Left lung (tissue), 10 donors: ENCODE measurements around the gene STIM1. TPM values are rescaled to one million over a fixed set of nuclear protein-coding genes. Genes with fewer than 3 reads are reported as not detected.

Experiments
- ATAC-seq: fragments of 200-7000 bp; cut with Tn5 transposase; one replicate; pipeline ENCODE4 v1.9.1; 2020; ENCODE audit warnings: moderate library complexity
- DNase-seq, 4 donors: peaks; one replicate each; pipeline ENCODE4 v3.0.0-alpha.2; 2013 to 2020
- H3K27ac ChIP-seq, 2 donors: fragments of 200-600 bp; sonication (generic) in 1 of 2; one replicate each; pipeline versions ENCODE4 v1.5.0 to v1.8.0; 2020 to 2021
- H3K27me3 ChIP-seq, 2 donors: fragments of 200-600 bp; sonication (generic) in 1 of 2; one replicate each; pipeline versions ENCODE4 v1.5.0 to v1.8.0; 2020 to 2021
- H3K36me3 ChIP-seq, 2 donors: fragments of 200-600 bp; sonication (generic) in 1 of 2; one replicate each; pipeline versions ENCODE4 v1.5.0 to v1.8.0; 2020 to 2021
- H3K4me1 ChIP-seq, 2 donors: fragments of 200-600 bp; one replicate each; pipeline ENCODE4 v1.8.0; 2021
- H3K4me3 ChIP-seq, 2 donors: fragments of 200-600 bp; sonication (generic) in 1 of 2; one replicate each; pipeline versions ENCODE4 v1.5.0 to v1.8.0; 2020 to 2021; ENCODE audit warnings: mild to moderate bottlenecking in 1 of 2
- H3K9me3 ChIP-seq, 2 donors: fragments of 200-600 bp; sonication (generic) in 1 of 2; one replicate each; pipeline versions ENCODE4 v1.5.0 to v1.8.0; 2020 to 2021
- intact Hi-C, 2 donors: fragments of 100-400 bp; cut with DNase I; formaldehyde crosslinking; loops; one replicate each; pipeline versions ENCODE4 v1.11.2 to v1.14.2; 2022
- polyA plus RNA-seq, 6 donors: library from polyadenylated mRNA; unstranded; fragments of 120-200 nt; gene quantifications; one replicate each; pipeline ENCODE4 v1.2.1, GENCODE V29; 2013; ENCODE audit not compliant: insufficient read length in 6 of 6
- total RNA-seq, 2 donors: library from RNA; stranded (reverse); fragmentation: NEBNext Ultra II Directional; extraction: Animal tissue kit (Norgen Biotek cat#: 25700); gene quantifications; one replicate each; pipeline ENCODE4 v1.2.1, GENCODE V29; 2021
- TF ChIP-seq, protein P1 (sequence below), 2 donors: fragments of 200-600 bp; sonication (generic) in 1 of 2; IDR thresholded peaks; one replicate each; pipeline versions ENCODE4 v1.5.0 to v1.8.0; 2021; ENCODE audit warnings: antibody characterized with exemption in 2 of 2
- donor health status: DM: no; HTN: yes; CAD: no.
- donor health status: DM: no; HTN: no; CAD: no.

The STIM1 gene
- total and polyA plus RNA-seq, 8 donors = 38.9 to 56.0 (median 49.8) TPM

- H3K36me3 ChIP-seq = peaks cover 0 to 42% of the 10 kb centered on the region in 2 donors
- H3K27me3 ChIP-seq = no peaks in the 10 kb centered on the region
- TF ChIP-seq, protein P1, sequence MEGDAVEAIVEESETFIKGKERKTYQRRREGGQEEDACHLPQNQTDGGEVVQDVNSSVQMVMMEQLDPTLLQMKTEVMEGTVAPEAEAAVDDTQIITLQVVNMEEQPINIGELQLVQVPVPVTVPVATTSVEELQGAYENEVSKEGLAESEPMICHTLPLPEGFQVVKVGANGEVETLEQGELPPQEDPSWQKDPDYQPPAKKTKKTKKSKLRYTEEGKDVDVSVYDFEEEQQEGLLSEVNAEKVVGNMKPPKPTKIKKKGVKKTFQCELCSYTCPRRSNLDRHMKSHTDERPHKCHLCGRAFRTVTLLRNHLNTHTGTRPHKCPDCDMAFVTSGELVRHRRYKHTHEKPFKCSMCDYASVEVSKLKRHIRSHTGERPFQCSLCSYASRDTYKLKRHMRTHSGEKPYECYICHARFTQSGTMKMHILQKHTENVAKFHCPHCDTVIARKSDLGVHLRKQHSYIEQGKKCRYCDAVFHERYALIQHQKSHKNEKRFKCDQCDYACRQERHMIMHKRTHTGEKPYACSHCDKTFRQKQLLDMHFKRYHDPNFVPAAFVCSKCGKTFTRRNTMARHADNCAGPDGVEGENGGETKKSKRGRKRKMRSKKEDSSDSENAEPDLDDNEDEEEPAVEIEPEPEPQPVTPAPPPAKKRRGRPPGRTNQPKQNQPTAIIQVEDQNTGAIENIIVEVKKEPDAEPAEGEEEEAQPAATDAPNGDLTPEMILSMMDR (IDR thresholded peaks at IDR 0.05) = no peak
- no peak for DNase-seq
- H3K4me3 ChIP-seq = peak overlapping the region in 1 of 2 donors; percentile 88
- no peaks in the 10 kb centered on the region for H3K9me3 ChIP-seq
- H3K4me1 ChIP-seq = peaks cover 36 to 100% of the 10 kb centered on the region in 2 donors
- no peak for ATAC-seq
- intact Hi-C loops = no loop called here
- H3K27ac ChIP-seq = peak overlapping the region; percentile 50 to 99
Observed at GRCh38 chr11:3834349-3834663, 21.2 kb upstream of the STIM1 start.

- ATAC-seq = peak; percentile 13
- peak overlapping the region; percentile 50 to 99 for H3K27ac ChIP-seq
Observed at GRCh38 chr11:3834664-3835461, 20.6 kb upstream of the STIM1 start.

GRCh38 chr11:3835751-3836150 lies 19.7 kb upstream of the STIM1 start:
- intact Hi-C loops = no loop called here
- H3K27ac ChIP-seq = peak overlapping the region; percentile 26 to 99
- DNase-seq = peak in 1 of 4 donors; percentile 68
- peaks cover 44 to 91% of the 10 kb centered on the region in 2 donors for H3K4me1 ChIP-seq
- peaks cover 0 to 27% of the 10 kb centered on the region in 2 donors for H3K36me3 ChIP-seq
- no peaks in the 10 kb centered on the region for H3K27me3 ChIP-seq
- peak overlapping the region in 1 of 2 donors; percentile 88 for H3K4me3 ChIP-seq
- ATAC-seq = peak; percentile 8
- TF ChIP-seq, protein P1 (IDR thresholded peaks at IDR 0.05) = no peak
- H3K9me3 ChIP-seq = no peaks in the 10 kb centered on the region

More at GRCh38 chr11:3834664-3835461, 20.6 kb upstream of the STIM1 start:
- H3K4me3 ChIP-seq = peak overlapping the region in 1 of 2 donors; percentile 88
- TF ChIP-seq, protein P1 (IDR thresholded peaks at IDR 0.05) = no peak
- intact Hi-C loops = no loop called here
- H3K36me3 ChIP-seq = peaks cover 0 to 36% of the 10 kb centered on the region in 2 donors
- no peaks in the 10 kb centered on the region for H3K9me3 ChIP-seq
- DNase-seq = peak in 2 of 4 donors; percentile 78 to 83
- no peaks in the 10 kb centered on the region for H3K27me3 ChIP-seq
- peaks cover 40 to 99% of the 10 kb centered on the region in 2 donors for H3K4me1 ChIP-seq

GRCh38 chr11:3836903-3837302 lies 18.6 kb upstream of the STIM1 start:
- peak overlapping the region in 1 of 2 donors; percentile 88 for H3K4me3 ChIP-seq
- no peaks in the 10 kb centered on the region for H3K27me3 ChIP-seq
- peak overlapping the region; percentile 48 to 99 for H3K27ac ChIP-seq
- peaks cover 0 to 19% of the 10 kb centered on the region in 2 donors for H3K36me3 ChIP-seq
- peaks cover 40 to 84% of the 10 kb centered on the region in 2 donors for H3K4me1 ChIP-seq
- peak in 2 of 4 donors; percentile 79 to 89 for DNase-seq
- intact Hi-C loops = no loop called here
- H3K9me3 ChIP-seq = no peaks in the 10 kb centered on the region
- TF ChIP-seq, protein P1 (IDR thresholded peaks at IDR 0.05) = no peak
- no peak for ATAC-seq

DNA sequence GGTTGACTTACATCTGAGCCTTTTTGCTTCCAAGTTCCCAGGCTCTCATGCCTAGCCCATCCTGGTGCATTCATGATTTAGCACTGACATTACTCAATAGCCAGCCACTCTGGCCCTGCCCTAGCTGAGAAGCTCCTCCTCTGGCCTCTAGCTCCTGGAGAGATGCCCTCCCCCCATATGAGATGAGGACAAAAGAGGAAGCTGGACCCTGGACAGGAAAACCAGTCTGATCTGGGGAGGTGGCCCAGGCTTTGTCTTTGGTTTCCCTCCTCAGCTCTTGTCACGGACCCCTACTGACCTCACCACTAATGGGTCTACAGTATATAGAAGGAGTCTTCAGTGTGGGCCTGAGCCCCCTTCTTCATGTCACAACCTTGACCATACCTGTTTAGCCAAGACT lies 17.7 kb upstream of the STIM1 start:
- no peaks in the 10 kb centered on the region for H3K27me3 ChIP-seq
- peak overlapping the region; percentile 48 to 99 for H3K27ac ChIP-seq
- no peaks in the 10 kb centered on the region for H3K9me3 ChIP-seq
- H3K36me3 ChIP-seq = peaks cover 0 to 19% of the 10 kb centered on the region in 2 donors
- peaks cover 39 to 79% of the 10 kb centered on the region in 2 donors for H3K4me1 ChIP-seq
- intact Hi-C loops = no loop called here
- TF ChIP-seq, protein P1 (IDR thresholded peaks at IDR 0.05) = no peak
- DNase-seq = peak in 2 of 4 donors; percentile 75 to 78
- peak; percentile 8 for ATAC-seq
- H3K4me3 ChIP-seq = peak overlapping the region in 1 of 2 donors; percentile 88
